ENCODE results near the gene PCSK5. TPM values are rescaled to one million over a fixed set of nuclear protein-coding genes. Genes with fewer than 3 reads are reported as not detected.

Gene PCSK5
- polyA plus RNA-seq, 3 donors = 4.8 to 13.0 (median 7.1) TPM

DNA sequence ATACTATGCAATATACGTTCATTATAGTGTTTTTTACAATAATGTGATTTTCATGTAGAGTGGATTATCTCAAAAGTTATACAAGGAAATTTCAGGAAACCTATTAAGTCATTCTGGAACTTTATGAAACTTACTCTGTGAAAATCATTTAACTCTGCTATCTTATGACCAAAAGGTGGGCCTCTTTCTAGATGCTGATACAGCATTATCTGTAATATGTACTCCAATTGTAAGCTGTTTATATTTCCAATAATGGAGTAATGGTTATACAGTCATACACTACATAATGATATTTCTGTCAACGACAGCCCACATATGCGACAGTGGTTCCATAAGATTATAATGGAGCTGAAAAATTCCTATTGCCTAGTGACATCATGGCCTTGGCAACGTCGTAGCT, 18.8 kb upstream of the PCSK5 start:
- Mint-ChIP-seq H3K27me3 (ENCODE audit: low read depth in 3 of 3) (peaks cover 0 to 2% (median 0%) of the 10 kb centered on the region in 3 donors), H3K27ac (no peak overlapping the region), H3K4me3 (no peak overlapping the region), H3K9me3 (no peaks in the 10 kb centered on the region), H3K4me1 (peaks cover 45% of the 10 kb centered on the region), H3K36me3 (no peaks in the 10 kb centered on the region)
- Histone ChIP-seq H4K20me1 (ENCODE audit: insufficient read depth, low read length) (no peaks in the 10 kb centered on the region), H3K9me3 (replicated peaks in 1 of 2; ENCODE audit: control insufficient read depth in 1 of 2, insufficient read depth in 1 of 2, low read length in 2 of 2) (no peaks in the 10 kb centered on the region), H2AFZ (ENCODE audit: insufficient read depth, low read depth, low read length, poor library complexity, severe bottlenecking) (no peak overlapping the region), H3K9ac (ENCODE audit: insufficient read depth, low read length, poor library complexity, severe bottlenecking) (no peak overlapping the region), H3K27me3 (ENCODE audit: control insufficient read depth in 2 of 2, insufficient read depth in 2 of 2, low read length in 2 of 2) (no peaks in the 10 kb centered on the region), H3K79me2 (ENCODE audit: insufficient read depth, low read length) (no peaks in the 10 kb centered on the region), H3K4me1 (ENCODE audit: control insufficient read depth in 1 of 2, insufficient read depth in 2 of 2, low read length in 2 of 2) (peaks cover 41 to 42% of the 10 kb centered on the region in 2 donors), H3K4me3 (replicated peaks in 1 of 3; ENCODE audit: low read depth in 2 of 3, low read length in 3 of 3) (no peak overlapping the region), H3K4me2 (replicated peaks; ENCODE audit: extremely low read depth, low read length, poor library complexity, severe bottlenecking) (no peak overlapping the region), H3K36me3 (replicated peaks in 1 of 2; ENCODE audit: control insufficient read depth in 1 of 2, insufficient read depth in 2 of 2, low read length in 2 of 2) (no peaks in the 10 kb centered on the region), H3K27ac (ENCODE audit: low read depth in 1 of 2, low read length in 2 of 2) (no peak overlapping the region)
- DNase-seq = no peak
- no CpG with 5 or more reads among the region's 5 CpGs for WGBS (ENCODE audit: insufficient coverage)
- intact Hi-C loops (cut with micrococcal nuclease) = loop anchor here in 1 of 2 donors (2.0 kb wide), 1 partner anchor 19 kb away; the partner anchor contains the start of gene PCSK5
- TF ChIP-seq, protein P1, sequence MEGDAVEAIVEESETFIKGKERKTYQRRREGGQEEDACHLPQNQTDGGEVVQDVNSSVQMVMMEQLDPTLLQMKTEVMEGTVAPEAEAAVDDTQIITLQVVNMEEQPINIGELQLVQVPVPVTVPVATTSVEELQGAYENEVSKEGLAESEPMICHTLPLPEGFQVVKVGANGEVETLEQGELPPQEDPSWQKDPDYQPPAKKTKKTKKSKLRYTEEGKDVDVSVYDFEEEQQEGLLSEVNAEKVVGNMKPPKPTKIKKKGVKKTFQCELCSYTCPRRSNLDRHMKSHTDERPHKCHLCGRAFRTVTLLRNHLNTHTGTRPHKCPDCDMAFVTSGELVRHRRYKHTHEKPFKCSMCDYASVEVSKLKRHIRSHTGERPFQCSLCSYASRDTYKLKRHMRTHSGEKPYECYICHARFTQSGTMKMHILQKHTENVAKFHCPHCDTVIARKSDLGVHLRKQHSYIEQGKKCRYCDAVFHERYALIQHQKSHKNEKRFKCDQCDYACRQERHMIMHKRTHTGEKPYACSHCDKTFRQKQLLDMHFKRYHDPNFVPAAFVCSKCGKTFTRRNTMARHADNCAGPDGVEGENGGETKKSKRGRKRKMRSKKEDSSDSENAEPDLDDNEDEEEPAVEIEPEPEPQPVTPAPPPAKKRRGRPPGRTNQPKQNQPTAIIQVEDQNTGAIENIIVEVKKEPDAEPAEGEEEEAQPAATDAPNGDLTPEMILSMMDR (IDR thresholded peaks at IDR 0.05) = no peak

DNA sequence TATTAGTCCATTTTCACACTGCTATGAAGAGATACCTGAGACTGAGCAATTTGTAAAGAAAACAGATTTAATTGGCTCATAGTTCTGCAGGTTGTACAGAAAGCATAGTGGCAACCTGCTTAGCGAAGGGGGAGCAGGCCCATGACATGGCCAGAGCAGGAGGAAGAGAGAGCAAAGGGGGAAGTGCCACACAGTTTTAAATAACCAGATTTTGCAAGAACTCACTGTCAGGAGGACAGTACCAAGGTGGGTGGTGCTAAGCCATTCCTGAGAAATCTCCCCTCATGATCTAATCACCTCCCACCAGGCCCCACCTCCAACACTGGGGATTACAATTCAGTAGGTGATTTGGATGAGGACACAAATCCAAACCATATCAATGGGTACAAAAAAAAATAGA, 16.8 kb upstream of the PCSK5 start:
- Mint-ChIP-seq H3K4me3 (no peak overlapping the region), H3K9me3 (no peaks in the 10 kb centered on the region), H3K27me3 (ENCODE audit: low read depth in 3 of 3) (peaks cover 0 to 2% (median 0%) of the 10 kb centered on the region in 3 donors), H3K27ac (peak overlapping the region; percentile 79 to 93 (median 84)), H3K4me1 (peaks cover 38% of the 10 kb centered on the region), H3K36me3 (no peaks in the 10 kb centered on the region)
- H3K9me3 ChIP-seq (replicated peaks in 1 of 2; ENCODE audit: control insufficient read depth in 1 of 2, insufficient read depth in 1 of 2, low read length in 2 of 2) = no peaks in the 10 kb centered on the region
- peak overlapping the region in 1 of 2 donors; percentile 56 for H3K27ac ChIP-seq (ENCODE audit: low read depth in 1 of 2, low read length in 2 of 2)
- TF ChIP-seq, protein P1 (IDR thresholded peaks at IDR 0.05) = no peak
- no peaks in the 10 kb centered on the region for H3K27me3 ChIP-seq (ENCODE audit: control insufficient read depth in 2 of 2, insufficient read depth in 2 of 2, low read length in 2 of 2)
- H2AFZ ChIP-seq (ENCODE audit: insufficient read depth, low read depth, low read length, poor library complexity, severe bottlenecking) = no peak overlapping the region
- H4K20me1 ChIP-seq (ENCODE audit: insufficient read depth, low read length) = no peaks in the 10 kb centered on the region
- H3K4me3 ChIP-seq (replicated peaks in 1 of 3; ENCODE audit: low read depth in 2 of 3, low read length in 3 of 3) = no peak overlapping the region
- no peaks in the 10 kb centered on the region for H3K79me2 ChIP-seq (ENCODE audit: insufficient read depth, low read length)
- intact Hi-C loops (cut with micrococcal nuclease) = loop anchor here in 1 of 2 donors (2.0 kb wide), 1 partner anchor 17 kb away; the partner anchor contains the start of gene PCSK5
- no peaks in the 10 kb centered on the region for H3K36me3 ChIP-seq (replicated peaks in 1 of 2; ENCODE audit: control insufficient read depth in 1 of 2, insufficient read depth in 2 of 2, low read length in 2 of 2)
- H3K9ac ChIP-seq (ENCODE audit: insufficient read depth, low read length, poor library complexity, severe bottlenecking) = no peak overlapping the region
- peak; percentile 42 to 65 (median 61) for DNase-seq
- no peak overlapping the region for H3K4me2 ChIP-seq (replicated peaks; ENCODE audit: extremely low read depth, low read length, poor library complexity, severe bottlenecking)
- H3K4me1 ChIP-seq (ENCODE audit: control insufficient read depth in 1 of 2, insufficient read depth in 2 of 2, low read length in 2 of 2) = peaks cover 34 to 37% of the 10 kb centered on the region in 2 donors
- no CpG with 5 or more reads among the region's 1 CpG for WGBS (ENCODE audit: insufficient coverage)
